Gastrocnemius medialis (tissue), 4 donors: ENCODE measurements around the gene EEFSEC.

Source experiments
- POLR2A ChIP-seq, 2 donors: fragments of 450-650 bp; IDR thresholded peaks; one replicate each; pipeline ENCODE4 v1.6.1; 2017; ENCODE audit warnings: antibody characterized with exemption in 2 of 2, mild to moderate bottlenecking in 2 of 2, moderate library complexity in 2 of 2
- TF ChIP-seq, protein P1 (sequence below), 5 experiments: fragments of 450-650 bp in 3 of 5; fragments of 200-600 bp in 2 of 5; sonication (generic) in 2 of 5; IDR thresholded peaks in 4 of 5; conservative IDR thresholded peaks in 1 of 5; 1 replicate in 4 of 5; 2 replicates in 1 of 5; pipeline ENCODE4 v1.5.1; 2016 to 2019; ENCODE audit warnings: antibody characterized with exemption in 5 of 5, mild to moderate bottlenecking in 3 of 5, moderate library complexity in 3 of 5

DNA sequence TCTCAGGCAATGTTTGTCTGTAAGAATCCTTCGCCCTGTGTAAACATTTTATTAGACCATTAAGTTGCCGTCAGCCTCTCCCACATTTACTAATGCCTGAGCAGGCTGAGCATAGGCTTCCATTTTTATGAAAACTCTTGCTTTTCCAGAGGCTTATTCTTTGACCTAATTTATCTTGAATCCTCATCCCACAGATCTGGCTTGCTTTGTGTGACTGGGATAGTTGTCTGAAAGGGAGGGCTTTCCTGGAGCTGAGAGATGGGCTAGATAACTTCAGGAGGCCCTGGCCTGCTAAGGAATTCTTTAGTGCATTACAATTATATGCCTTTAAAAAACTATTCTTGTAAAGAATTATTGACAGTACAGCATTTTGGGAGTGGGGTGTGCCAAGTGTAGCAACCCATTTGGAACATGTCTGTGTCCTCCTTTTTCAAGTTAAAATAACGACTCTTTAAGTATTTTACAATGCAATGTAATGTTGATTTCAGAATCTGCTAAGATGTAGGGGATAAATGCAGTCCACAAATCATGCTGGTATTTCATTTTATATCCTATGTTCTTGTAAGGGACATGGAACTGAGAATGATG is 52.4 kb downstream of the EEFSEC start:
- TF ChIP-seq, protein P1, sequence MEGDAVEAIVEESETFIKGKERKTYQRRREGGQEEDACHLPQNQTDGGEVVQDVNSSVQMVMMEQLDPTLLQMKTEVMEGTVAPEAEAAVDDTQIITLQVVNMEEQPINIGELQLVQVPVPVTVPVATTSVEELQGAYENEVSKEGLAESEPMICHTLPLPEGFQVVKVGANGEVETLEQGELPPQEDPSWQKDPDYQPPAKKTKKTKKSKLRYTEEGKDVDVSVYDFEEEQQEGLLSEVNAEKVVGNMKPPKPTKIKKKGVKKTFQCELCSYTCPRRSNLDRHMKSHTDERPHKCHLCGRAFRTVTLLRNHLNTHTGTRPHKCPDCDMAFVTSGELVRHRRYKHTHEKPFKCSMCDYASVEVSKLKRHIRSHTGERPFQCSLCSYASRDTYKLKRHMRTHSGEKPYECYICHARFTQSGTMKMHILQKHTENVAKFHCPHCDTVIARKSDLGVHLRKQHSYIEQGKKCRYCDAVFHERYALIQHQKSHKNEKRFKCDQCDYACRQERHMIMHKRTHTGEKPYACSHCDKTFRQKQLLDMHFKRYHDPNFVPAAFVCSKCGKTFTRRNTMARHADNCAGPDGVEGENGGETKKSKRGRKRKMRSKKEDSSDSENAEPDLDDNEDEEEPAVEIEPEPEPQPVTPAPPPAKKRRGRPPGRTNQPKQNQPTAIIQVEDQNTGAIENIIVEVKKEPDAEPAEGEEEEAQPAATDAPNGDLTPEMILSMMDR (IDR thresholded peaks at IDR 0.05 in 4 of 5, conservative IDR thresholded peaks at IDR 0.05 in 1 of 5) = no peak
- TF ChIP-seq POLR2A (IDR thresholded peaks at IDR 0.05) = no peak
